Activated T-helper 1 cell treated with anti-CD3 and anti-CD28 coated beads, Interleukin-2, amount 50 U/mL, for 16 hours (primary cell): ENCODE measurements around the gene RPS6KA2.

Experiments
- DNase-seq, 2 donors: peaks; one replicate each; pipeline ENCODE4 v3.0.0-alpha.2; 2020; ENCODE audit warnings: low read depth in 1 of 2, low spot score in 1 of 2

The RPS6KA2 gene

DNA sequence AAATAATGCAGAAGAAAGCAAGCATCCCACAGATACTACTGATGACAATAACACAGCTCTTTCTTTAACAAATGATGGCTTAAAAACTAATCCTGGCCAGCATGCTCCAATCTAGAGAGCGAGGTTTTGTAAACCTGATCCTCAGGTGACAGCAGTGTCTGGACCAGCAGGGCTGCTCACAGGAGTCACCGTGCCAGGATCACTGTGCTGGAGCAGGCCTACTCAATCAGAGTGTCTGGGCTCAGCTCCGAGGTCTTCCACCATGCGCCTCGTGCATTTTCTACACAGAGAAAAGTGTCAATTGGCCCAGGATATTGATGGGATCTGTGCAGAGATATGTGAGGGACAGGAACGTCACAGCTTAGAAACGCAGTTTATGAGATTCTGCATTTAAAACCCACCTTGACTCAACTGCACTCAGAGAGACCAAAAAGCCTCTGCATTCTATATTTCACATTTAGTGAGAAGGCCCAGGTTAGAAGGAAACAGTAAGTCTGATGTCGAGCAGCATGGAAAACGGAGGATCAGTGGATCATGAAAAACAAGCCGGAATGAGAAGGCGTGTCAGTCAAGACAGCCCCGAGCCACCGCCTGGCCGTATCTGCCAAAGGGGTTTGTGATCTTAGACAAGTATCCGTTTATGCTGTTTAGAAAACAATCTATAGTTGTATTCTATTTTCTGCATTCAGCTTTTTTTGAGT, 48.4 kb downstream of the RPS6KA2 start:
- DNase-seq = no peak

DNA sequence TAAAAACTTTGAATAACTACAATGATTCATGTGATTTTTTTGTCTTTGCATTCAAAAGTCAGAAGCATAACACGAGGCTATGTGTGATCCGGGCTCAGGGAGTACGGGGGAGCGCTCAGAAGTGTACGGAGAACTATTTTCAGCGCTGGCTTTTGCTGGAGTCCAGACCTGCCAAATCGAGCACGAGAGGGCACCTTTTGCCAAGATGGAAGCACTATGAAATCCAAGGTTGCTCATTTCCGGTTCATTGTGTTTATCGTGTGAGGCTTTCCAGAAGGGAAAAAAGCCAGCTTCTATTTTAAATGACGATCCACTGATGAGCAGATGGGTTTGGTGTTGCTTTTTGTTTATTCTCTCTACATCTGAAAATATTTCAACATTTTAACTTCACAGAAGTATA, 51.8 kb downstream of the RPS6KA2 start:
- no peak for DNase-seq

- DNase-seq = no peak
These were observed 53.4 kb downstream of the RPS6KA2 start for GRCh38 chr6:166573511-166574216.

- no peak for DNase-seq
These were observed 54.4 kb downstream of the RPS6KA2 start for GRCh38 chr6:166572370-166573261.

- no peak for DNase-seq
These were observed 55.9 kb downstream of the RPS6KA2 start for GRCh38 chr6:166570929-166571713.

DNA sequence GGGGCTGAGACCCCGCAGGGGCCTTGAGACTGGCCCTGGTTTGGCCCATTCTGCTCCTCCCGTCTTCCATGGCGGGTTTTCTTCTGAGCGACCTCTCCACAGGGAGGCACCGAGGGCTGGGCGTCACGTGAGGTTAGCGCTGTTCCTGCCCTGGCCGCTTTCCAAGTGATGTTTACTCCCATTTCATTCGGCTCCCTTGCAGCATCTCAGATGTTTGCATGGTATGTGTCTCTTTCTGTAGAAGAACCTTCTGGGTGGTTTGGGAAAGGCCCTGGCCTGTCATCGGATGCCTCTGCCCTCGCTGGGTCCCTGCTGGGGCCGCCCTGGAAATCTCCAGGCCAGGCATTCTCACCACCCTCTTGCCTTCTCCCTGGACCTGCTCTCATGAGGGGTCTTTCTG, 57.8 kb downstream of the RPS6KA2 start:
- no peak for DNase-seq

GRCh38 chr6:166567813-166568212, 59.2 kb downstream of the RPS6KA2 start:
- no peak for DNase-seq

GRCh38 chr6:166567107-166567506, 59.9 kb downstream of the RPS6KA2 start:
- DNase-seq = no peak

- no peak for DNase-seq
These were observed 60.7 kb downstream of the RPS6KA2 start for GRCh38 chr6:166566026-166567011.

- no peak for DNase-seq
These were observed 61.7 kb downstream of the RPS6KA2 start for GRCh38 chr6:166565084-166565967.

DNA sequence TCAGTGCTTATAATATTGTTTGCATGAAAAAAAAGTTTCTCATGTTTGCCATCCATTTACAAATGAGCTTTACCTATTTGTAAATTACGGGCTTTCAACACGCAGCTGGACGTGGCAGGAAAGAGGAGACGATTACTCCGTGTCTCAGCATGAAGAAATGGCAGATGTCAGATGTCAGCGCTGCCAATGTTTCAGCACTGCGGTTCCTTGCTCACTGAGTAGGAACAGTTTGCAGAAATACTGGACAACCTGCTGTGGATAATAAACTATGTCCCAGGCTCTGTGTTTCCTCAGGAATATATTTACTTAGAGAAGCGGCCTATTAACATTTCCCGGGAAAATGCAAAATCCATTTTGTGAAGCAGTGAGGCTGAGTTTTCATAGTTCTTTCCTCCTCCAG, 63.2 kb downstream of the RPS6KA2 start:
- DNase-seq = no peak

DNA sequence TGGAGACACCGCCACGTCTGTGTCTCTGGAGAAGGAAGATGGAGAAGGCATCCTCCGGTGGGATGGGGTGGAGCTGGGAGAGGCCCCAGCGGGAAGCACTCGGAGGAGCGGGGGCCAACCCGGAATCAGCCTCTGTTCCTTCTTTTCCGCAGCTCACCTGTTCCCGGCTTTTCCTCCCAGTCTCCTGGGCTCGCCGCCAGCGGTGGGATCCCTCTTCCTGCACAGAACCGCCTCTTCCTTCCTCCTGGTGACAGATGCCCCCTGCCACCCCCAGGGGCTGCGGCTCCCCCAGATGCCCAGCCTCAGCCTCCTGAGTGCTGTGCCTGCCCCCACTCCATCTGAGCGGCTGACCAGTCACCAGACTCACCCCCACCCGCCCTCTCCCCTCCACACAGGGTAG, 63.9 kb downstream of the RPS6KA2 start:
- no peak for DNase-seq

DNA sequence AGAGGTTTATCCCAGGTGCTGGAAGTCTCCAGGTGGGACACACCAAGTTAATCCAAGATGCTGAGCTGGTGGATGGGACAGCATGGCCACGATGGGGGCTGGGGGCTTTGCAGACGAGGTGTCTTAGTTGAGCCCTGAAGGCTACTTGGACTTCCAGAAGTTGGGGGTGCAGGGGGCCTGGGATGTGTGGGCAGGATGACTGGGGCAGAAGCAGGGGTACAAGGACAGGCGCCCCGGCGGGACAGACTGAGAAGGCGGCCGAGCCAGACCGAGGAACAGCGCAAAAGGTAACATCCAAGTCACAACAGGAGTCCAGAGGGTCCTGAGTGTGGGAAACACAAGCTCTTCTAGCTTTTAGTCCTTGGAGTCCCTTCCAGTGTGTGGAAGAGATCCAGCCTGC, 64.3 kb downstream of the RPS6KA2 start:
- DNase-seq = no peak

DNA sequence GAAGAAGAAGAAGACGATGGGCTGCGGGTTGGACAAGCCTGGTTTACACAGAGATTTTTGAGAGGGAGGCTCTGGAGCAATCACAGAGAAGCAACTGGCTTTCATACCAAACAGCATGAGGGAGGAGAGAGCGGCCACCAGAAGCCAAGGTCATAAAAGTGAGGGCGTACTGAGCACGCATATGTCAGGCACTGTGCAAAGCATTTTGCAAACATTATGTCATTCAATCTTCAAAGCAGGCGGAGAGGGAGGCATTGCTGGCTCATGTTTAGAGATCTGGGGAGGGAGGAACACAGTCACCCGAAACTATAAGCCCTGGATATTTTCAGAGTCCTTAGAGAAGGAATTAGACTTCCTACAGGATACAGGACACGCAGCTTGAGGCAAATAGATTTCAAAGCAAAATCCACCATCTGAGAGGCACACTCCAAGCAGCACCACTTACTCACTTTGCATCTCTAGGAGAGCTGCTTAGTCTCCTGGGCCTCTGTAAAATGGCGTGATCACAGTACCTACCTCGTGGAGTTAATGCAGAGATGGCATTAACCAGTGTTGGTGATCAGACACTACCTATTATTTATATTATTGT, 65.2 kb downstream of the RPS6KA2 start:
- no peak for DNase-seq

GRCh38 chr6:166560222-166560621, 66.8 kb downstream of the RPS6KA2 start:
- no peak for DNase-seq

GRCh38 chr6:166559662-166560061, 67.4 kb downstream of the RPS6KA2 start:
- DNase-seq = no peak

- no peak for DNase-seq
These were observed 67.8 kb downstream of the RPS6KA2 start for GRCh38 chr6:166559211-166559610.

- no peak for DNase-seq
These were observed 68.7 kb downstream of the RPS6KA2 start for GRCh38 chr6:166558156-166559005.
